Osteocyte (in vitro differentiated cells): ENCODE results near the gene DENND1A. TPM values are rescaled to one million over a fixed set of nuclear protein-coding genes. Genes with fewer than 3 reads are reported as not detected.
A peak's percentile ranks its signal among the peaks of the same experiment; 100 is the strongest.

Experiments
- DNase-seq: peaks from one replicate; pipeline ENCODE4 v3.0.0; 2021; ENCODE audit warnings: mixed read lengths; ENCODE audit not compliant: unreplicated experiment; ENCODE audit errors: extremely low spot score
- H3K27ac Mint-ChIP-seq: one replicate; pipeline ENCODE4 v1.8.0; 2021; ENCODE audit warnings: mild to moderate bottlenecking, mixed read lengths; ENCODE audit not compliant: unreplicated experiment
- H3K27me3 Mint-ChIP-seq: one replicate; pipeline ENCODE4 v1.8.0; 2021; ENCODE audit warnings: mixed read lengths; ENCODE audit not compliant: unreplicated experiment
- H3K36me3 Mint-ChIP-seq: one replicate; pipeline ENCODE4 v1.8.0; 2021; ENCODE audit warnings: mixed read lengths; ENCODE audit not compliant: unreplicated experiment
- H3K4me1 Mint-ChIP-seq: one replicate; pipeline ENCODE4 v1.8.0; 2021; ENCODE audit warnings: mixed read lengths; ENCODE audit not compliant: unreplicated experiment
- H3K4me3 Mint-ChIP-seq: one replicate; pipeline ENCODE4 v1.8.0; 2021; ENCODE audit warnings: mild to moderate bottlenecking, moderate library complexity, mixed read lengths; ENCODE audit not compliant: unreplicated experiment
- H3K9me3 Mint-ChIP-seq: one replicate; pipeline ENCODE4 v1.8.0; 2021; ENCODE audit warnings: mixed read lengths; ENCODE audit not compliant: unreplicated experiment
- total RNA-seq: library from RNA; stranded (reverse); gene quantifications from 2 replicates; pipeline ENCODE4 v1.2.1, GENCODE V29; 2021
- TF ChIP-seq, protein P1 (sequence below): fragments of 200-600 bp; sonication (generic); IDR thresholded peaks from 2 replicates; pipeline ENCODE4 v1.5.0; 2021; ENCODE audit warnings: antibody characterized with exemption, mild to moderate bottlenecking, moderate library complexity

The DENND1A gene
- total RNA-seq, 1 donor from 2014 or later, result 19.8 TPM

DNA sequence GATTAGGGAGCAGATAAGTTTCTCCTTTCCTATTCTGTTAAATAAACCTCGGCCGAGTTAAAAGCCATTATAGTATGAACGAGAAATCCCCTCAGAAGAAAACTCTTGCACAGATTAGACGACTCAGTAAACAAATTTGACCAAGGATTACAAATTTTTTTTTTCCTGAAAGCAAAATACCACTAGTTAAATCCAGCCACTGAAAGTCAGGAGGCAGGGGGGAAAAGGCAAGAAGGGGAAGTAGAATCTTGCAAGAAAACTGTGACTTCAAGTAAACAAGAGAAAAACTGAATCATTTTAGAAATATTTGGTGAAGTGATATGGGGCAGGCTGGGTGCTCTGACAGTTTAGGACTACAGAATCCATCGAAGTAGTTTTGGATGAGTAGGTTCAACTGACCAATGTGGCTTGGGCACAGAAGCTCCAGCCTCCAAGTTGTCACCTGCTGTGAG lies 251.0 kb downstream of the DENND1A start:
- H3K36me3 Mint-ChIP-seq, result peaks cover 23% of the 10 kb centered on the region
- H3K27me3 Mint-ChIP-seq, result no peaks in the 10 kb centered on the region
- peaks cover 5% of the 10 kb centered on the region for H3K9me3 Mint-ChIP-seq

DNA sequence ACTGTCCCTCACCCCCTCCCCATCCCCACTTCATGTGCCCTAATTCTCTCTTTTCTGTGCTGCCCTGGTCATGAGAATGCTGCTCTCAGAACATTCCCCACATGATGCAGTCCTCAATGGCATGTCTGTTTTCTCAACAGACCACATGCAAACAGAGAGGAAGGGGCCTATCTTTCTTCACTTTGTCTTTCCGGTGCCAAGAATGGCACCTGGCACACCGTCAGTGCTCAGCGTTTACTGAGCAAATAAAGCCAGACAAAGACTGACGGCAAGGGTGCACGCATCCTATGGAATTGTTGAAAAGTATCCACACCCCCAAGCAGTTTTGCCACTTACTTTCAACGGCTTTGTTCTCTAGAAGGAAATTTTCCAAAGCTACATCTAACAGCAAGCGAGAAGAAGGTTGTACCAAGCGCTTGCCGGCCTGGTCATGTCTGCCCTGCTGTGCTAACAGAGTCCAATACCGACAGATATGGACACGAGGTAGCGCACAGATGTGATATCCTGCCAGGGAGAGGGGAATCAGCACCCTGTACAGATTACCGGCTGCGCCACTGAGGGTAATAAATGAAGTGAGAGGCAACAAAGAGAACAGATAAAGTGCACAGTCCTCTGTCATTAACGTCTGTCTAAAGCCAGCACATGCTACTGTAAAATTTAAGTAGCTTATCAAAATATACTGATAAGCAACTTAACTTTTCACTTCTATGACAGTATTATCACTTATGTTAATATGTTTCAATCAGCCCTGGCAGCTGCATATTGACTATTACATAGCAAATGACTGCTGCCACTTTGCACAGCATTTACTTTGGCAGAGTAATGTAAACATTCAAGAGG lies 251.7 kb downstream of the DENND1A start:
- H3K4me1 Mint-ChIP-seq, result peaks cover 20% of the 10 kb centered on the region
- peaks cover 11% of the 10 kb centered on the region for H3K9me3 Mint-ChIP-seq
- H3K4me3 Mint-ChIP-seq, result no peak overlapping the region
- no peak overlapping the region for H3K27ac Mint-ChIP-seq
- TF ChIP-seq, protein P1, sequence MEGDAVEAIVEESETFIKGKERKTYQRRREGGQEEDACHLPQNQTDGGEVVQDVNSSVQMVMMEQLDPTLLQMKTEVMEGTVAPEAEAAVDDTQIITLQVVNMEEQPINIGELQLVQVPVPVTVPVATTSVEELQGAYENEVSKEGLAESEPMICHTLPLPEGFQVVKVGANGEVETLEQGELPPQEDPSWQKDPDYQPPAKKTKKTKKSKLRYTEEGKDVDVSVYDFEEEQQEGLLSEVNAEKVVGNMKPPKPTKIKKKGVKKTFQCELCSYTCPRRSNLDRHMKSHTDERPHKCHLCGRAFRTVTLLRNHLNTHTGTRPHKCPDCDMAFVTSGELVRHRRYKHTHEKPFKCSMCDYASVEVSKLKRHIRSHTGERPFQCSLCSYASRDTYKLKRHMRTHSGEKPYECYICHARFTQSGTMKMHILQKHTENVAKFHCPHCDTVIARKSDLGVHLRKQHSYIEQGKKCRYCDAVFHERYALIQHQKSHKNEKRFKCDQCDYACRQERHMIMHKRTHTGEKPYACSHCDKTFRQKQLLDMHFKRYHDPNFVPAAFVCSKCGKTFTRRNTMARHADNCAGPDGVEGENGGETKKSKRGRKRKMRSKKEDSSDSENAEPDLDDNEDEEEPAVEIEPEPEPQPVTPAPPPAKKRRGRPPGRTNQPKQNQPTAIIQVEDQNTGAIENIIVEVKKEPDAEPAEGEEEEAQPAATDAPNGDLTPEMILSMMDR, result no peak
- H3K36me3 Mint-ChIP-seq, result peaks cover 26% of the 10 kb centered on the region
- no peak for DNase-seq
- H3K27me3 Mint-ChIP-seq, result no peaks in the 10 kb centered on the region

More for the DNA sequence above, 251.0 kb downstream of the DENND1A start:
- TF ChIP-seq, protein P1, result no peak
- DNase-seq, result no peak
- H3K4me1 Mint-ChIP-seq, result peaks cover 20% of the 10 kb centered on the region
- peak overlapping the region; percentile 23 for H3K27ac Mint-ChIP-seq
- H3K4me3 Mint-ChIP-seq, result no peak overlapping the region

DNA sequence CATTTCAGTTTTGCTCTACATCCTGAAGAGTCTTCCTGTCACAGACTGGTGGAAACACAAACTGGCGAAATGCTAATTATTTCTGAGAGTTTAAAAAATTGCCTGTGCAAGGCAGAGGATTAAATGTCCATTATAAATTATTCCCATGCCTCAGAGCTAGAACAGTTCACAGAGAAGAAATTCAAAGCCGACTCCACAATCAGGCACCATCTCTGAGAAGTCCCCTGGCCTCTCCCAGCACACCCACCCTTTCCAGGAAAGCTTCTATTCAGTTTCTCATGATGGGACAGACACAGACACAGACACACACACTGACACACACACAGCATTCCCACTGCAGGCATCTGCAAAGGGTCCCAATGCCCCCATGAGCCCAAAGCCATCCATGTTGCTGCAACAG lies 253.1 kb downstream of the DENND1A start:
- DNase-seq, result no peak
- Mint-ChIP-seq H3K27me3 (no peaks in the 10 kb centered on the region), H3K9me3 (peaks cover 16% of the 10 kb centered on the region), H3K27ac (no peak overlapping the region), H3K4me3 (no peak overlapping the region), H3K36me3 (peaks cover 24% of the 10 kb centered on the region), H3K4me1 (peaks cover 20% of the 10 kb centered on the region)
- TF ChIP-seq, protein P1, result no peak

DNA sequence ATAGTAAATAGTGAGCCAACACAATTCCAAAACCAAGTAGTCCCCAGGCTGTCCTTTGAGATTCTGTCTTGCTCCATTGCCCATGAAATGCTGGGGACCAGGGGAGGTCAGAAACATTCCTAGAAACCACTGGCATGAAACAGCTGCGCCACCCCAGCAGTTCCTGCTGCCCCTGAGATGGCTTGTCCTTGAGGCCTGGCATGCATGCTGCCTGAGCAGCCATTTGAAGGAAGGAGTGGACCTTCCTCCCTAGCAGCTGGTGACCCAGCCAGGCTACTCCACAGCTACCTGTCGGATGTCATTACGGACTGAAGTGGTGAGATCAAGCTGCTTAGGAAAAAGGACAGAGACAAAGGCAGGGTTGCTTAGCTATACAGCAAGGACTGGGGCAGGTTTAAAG lies 260.6 kb downstream of the DENND1A start:
- peaks cover 38% of the 10 kb centered on the region for H3K36me3 Mint-ChIP-seq
- H3K9me3 Mint-ChIP-seq, result peaks cover 25% of the 10 kb centered on the region
- no peaks in the 10 kb centered on the region for H3K27me3 Mint-ChIP-seq
- no peak overlapping the region for H3K4me3 Mint-ChIP-seq
- DNase-seq, result no peak
- H3K4me1 Mint-ChIP-seq, result peaks cover 8% of the 10 kb centered on the region
- TF ChIP-seq, protein P1, result no peak
- H3K27ac Mint-ChIP-seq, result no peak overlapping the region

DNA sequence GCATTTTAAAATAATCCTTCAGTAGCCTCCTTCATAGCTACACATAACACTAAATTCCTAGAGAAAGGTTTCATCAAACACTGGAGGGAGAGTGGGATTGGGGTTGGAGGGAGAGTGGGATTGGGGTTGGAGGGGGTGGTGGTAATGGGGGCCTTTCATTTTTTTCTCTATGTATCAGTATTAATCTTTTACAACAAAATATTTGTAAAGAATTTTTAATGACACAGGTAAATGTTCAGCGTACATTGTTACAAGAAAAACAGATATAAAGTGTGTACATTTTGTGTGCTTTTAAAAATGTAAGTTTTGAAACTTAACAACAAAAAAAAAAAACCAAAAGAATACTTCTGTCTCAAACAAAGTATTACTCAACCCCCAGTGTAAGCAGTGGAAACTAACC lies 266.4 kb downstream of the DENND1A start:
- H3K36me3 Mint-ChIP-seq, result peaks cover 56% of the 10 kb centered on the region
- no peak for DNase-seq
- no peak overlapping the region for H3K27ac Mint-ChIP-seq
- TF ChIP-seq, protein P1, result no peak
- H3K4me1 Mint-ChIP-seq, result no peaks in the 10 kb centered on the region
- peaks cover 24% of the 10 kb centered on the region for H3K9me3 Mint-ChIP-seq
- no peak overlapping the region for H3K4me3 Mint-ChIP-seq
- no peaks in the 10 kb centered on the region for H3K27me3 Mint-ChIP-seq
